Left renal pelvis (tissue), 4 donors: ENCODE measurements around the gene COL8A2. TPM values are rescaled to one million over a fixed set of nuclear protein-coding genes. Genes with fewer than 3 reads are reported as not detected.
"Not testable (repeated sequence)": the region's sequence is repeated elsewhere in the genome, so short reads cannot be mapped to it uniquely, and the experiment has no call there.

Source experiments
- DNase-seq, 4 donors: peaks; one replicate each; pipeline ENCODE4 v3.0.0-alpha.2; 2013; ENCODE audit warnings: low read depth in 4 of 4, low spot score in 3 of 4
- polyA plus RNA-seq, 4 donors: library from polyadenylated mRNA; unstranded; fragments of 120-200 nt; gene quantifications; one replicate each; pipeline ENCODE4 v1.2.1, GENCODE V29; 2013; ENCODE audit not compliant: insufficient read length in 4 of 4

Gene COL8A2
- polyA plus RNA-seq, result 10 to 100 TPM in 1 of 4 donors, 1 to 10 TPM in 3; 1.8 to 44.0 (median 3.3) TPM

DNA sequence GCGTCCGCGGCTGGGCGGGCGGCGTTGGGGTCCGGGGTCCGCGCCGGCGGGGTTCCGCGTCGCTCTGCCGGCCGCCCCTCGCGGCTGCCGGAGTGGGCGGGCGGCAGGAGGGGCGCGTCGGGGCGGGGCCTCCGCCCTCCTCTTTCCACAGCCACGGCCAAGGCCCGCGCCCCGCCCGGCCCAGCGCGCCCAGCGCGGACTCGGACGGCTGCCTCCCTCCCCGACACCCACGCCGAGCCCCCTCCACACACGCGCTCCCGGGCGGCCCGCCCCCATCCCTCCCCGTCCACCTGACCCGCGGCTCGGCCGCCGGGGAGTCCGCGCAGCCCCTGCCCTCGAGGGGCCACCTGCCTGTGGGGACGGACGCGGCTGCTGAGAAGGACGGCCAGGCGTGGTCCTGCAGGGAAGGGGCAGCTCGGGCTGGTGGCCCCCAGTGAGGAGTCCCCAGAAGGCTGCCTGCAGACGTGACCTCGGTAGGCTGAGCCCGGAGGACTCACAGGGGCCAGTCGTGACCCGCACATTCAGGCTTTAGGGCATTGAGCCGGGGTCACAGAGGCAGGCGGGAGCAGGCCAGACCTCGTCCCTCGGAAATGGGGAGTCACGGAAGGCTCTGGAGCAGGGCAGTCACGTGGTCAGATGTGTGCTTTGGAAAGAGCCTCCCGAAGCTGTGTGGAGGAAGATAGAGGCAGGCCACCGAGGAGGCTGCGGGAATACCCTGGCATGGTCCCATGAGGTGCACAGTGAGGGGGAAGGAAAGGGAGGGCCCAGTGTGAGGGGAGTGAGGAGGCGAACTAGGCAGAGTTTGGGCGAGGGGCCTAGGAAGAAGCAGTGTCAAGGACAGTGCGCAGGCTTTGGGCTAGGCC lies at the start of gene COL8A2:
Gene COL8A2, minus strand, starts transcription at position 94 of the 863 bp plus-strand sequence. CDS start 24,980 bp downstream, outside the sequence.
- no peak for DNase-seq

- no peak for DNase-seq
Measured at GRCh38 chr1:36174713-36175112, 49.7 kb upstream of the COL8A2 start.

DNA sequence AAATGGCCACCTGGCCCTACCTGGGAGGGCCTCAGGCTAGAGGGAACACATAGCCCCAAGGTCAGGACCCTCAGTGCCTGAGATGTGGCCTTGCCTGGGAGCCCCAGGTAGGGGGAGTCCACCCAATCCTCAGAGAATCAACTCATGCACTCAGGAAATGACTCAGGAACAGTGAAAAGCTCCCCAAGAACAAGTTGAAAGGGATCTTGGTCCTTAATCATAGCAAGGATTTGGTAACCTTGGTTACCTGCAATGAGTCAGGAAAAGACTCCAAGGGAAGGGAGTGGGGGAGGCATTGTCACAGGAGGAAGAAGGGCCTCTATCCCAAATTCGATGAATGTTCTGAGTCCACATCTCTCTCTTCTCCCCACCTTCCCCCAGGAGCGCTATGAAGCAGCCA lies 48.0 kb upstream of the COL8A2 start:
- DNase-seq, result no peak

DNA sequence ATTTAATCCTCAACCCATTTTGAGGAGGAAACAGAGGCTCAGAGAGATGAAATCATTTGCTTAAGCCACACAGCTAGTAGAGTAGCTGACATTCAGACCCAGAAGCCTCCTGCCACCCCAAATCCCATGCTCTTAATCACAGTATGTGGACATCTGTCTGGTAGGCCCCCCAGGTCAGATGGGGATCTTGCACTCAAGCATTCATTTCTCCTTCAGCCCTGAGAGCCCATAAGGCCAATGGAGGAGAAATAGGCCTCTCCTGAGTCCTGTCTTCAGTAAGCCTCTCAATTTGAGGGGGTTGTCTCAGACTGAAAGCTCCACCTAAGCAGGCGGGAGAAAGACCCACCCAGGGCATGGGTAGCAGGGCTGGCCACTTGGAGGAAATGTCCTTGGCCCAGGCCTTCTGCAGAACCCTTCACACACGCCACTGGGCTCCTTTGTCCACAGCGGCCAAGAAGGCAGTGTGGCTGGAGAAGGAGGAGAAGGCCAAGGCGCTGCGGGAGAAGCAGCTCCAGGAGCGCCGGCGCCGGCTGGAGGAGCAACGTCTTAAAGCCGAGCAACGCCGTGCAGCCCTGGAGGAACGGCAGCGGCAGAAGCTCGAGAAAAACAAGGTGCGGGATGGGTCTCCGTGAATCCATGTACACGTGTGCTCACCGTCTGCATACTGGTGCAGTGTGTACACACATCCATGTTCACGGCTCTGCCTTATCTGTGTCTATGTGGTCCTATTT lies 47.2 kb upstream of the COL8A2 start:
- no peak for DNase-seq

GRCh38 chr1:36170643-36171412 lies 45.8 kb upstream of the COL8A2 start:
- no peak for DNase-seq

DNA sequence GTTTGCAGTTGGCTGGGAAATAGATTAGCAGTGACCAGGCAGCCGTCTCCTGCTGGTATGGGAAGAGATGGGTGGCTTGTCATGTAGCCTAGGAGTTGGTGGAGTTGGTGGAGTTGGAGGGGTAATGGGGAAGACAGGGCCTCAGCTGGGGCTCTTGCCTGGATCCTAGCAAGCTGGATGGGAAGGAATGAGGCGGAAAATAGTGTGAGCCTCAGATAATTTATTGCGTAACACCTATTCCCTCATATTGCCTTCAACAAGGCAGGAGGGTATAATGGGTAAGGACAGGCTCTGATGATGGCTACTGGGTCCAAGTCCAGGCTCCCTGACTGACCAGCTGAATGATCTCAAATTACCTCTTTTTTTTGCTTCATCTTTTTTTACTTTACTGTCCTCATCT lies 43.5 kb upstream of the COL8A2 start:
- DNase-seq, result no peak

DNA sequence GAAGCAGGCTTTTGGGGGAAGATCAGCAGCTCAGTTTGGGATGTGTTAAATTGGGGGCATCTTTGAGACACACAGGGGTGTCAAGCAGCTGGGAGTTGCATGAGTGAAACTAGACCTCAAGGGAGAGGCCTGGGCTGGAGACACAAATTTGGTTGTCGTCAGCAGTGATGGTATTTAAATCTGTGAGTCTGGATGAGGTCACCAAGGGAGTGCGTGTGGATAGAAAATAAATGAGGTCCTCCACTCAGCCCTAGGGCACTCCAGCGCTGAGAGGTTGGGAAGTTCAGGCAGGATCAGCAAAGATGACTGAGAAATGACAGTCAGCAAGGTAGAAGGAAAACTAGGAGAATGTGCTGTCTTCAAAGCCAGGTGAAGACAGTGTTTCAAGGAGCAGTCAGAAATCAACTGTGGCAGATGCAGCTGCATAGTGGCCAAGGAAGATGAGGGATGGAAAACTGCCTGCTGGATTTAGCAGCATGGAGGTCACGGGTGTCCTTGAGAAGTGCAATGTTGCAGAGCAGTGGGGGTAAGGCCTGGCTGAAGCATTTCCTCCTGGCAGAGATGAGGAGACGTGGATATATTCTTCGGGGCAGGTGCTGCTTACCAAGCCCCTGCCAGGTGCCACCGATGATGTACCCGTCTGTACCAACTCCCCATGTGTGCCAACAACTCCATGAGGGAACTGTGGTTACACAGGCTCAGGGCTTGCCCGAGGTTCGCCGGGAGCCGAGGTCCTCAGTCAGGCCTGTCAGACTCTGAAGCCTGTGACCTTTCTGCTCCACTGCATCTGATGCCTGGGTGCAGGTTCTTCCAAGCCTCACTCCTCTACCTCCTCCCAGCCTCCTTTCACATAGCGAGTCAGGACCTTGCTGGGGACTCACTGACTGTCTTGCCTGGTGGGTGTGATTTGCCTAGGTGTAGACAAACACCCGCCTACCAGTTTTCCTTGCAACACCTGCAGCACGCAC lies 42.2 kb upstream of the COL8A2 start:
- DNase-seq, result no peak

- DNase-seq, result no peak
Measured at GRCh38 chr1:36166136-36166535, 41.1 kb upstream of the COL8A2 start.

DNA sequence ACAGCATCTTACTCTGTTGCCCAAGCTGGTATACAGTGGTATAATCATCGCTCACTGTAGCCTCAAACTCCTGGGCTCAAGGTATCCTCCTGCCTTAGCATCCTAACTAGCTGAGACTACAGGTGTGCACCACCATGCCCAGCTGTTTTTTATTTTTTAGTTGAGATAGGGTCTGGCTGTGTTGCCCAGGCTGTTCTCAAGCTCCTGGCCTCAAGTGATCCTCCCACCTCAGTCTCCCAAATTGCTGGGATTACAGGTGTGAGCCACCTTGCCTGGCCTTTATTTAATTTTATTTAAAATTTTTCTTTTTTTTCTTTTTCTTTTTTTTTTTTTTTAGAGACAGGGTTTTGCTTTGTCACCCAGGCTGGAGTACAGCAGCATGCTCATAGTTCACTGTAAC lies 40.1 kb upstream of the COL8A2 start:
- no peak for DNase-seq

DNA sequence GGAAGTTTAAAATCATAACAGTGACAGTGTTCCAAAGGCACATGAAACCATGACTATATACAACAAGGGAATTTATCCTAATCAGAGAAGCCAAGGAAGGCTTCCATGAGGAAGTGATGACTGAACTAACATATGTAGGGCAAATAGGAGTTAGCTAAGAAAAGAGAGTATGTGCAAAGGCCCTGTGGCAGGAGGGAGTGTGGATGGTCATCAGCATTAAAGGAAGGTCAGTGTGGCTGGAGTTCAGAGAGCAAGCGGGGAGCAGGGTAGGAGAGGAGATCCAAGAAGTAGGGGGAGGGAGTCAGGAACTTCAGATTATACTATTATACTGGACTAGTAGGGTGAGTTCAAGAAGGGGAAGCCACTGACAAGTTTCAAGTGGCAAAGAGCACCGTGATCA lies 39.3 kb upstream of the COL8A2 start:
- no peak for DNase-seq

DNA sequence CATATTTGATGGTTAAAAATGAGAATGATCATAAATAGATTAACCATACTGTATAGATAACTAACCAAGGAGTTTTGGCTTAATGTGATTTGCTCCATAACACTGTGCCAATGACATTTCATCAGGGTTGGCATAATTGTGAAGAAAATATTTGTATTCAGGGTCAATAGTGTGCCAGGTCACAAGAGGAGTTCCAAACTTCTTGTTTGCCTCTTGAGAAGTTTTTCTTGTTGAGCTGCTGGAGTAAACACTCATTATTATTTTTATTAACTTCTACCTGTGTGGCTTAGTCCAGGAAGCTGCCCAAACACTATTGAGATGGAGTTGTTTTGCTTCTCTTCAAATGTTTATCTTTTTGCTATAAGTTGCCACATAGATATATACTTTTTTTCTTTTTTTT lies 38.4 kb upstream of the COL8A2 start:
- DNase-seq, result no peak

DNA sequence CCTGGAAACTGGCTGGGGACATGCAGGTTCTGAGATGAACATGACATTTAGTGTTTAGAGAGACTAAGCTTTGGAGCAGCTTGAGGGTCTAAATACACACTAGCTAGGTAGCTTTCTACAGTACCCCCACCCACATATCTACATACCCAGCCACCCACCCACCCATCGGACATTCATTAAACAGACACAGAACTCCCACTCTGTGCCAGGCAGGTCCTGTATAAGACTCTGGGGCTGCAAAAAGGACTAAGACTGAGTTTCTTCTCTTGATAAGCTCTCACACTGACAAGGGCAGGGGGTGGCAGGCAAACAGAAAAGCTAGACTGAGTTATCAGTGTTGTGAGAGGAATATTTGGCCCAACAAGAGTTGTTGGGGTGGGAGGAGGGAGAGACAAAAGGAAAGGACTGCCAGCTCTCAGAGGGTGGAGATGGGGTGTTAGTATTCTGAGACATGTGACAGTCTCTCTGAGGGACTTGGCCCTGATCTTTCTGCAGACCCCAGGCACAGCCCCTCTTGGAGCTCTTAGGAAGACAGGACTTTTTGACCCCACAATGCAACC lies 37.7 kb upstream of the COL8A2 start:
- no peak for DNase-seq

GRCh38 chr1:36161641-36162531 lies 36.9 kb upstream of the COL8A2 start:
- DNase-seq, result no peak

GRCh38 chr1:36160949-36161485 lies 36.0 kb upstream of the COL8A2 start:
- no peak for DNase-seq

DNA sequence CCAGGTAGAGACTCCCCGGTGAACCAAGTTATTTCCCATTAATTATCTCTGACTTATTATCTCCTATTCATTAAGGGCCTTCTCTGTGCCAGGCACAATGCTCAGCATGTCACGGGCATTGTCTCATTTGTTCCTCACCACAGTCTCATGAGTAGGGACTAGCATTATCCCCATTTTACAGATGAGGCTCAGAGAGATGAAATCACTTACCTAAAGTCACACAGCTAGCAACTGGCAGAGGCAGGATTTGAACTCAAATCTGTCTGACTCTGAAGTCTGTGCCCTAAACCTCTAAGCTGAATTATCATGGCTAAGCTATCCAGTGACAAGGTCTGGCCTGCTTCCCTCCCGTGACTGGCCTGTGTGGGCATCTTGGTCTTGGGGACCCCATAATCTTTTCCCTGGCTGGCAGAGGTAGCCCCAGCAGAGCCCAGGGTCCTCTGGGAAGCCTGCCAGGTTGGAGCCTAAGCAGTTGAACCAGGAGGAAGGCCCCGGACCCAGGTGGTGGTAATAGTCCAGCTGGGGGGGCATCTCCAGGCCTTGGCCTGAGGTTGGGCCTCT lies 35.4 kb upstream of the COL8A2 start:
- no peak for DNase-seq

- no peak for DNase-seq
Measured at GRCh38 chr1:36159614-36160387, 34.8 kb upstream of the COL8A2 start.

DNA sequence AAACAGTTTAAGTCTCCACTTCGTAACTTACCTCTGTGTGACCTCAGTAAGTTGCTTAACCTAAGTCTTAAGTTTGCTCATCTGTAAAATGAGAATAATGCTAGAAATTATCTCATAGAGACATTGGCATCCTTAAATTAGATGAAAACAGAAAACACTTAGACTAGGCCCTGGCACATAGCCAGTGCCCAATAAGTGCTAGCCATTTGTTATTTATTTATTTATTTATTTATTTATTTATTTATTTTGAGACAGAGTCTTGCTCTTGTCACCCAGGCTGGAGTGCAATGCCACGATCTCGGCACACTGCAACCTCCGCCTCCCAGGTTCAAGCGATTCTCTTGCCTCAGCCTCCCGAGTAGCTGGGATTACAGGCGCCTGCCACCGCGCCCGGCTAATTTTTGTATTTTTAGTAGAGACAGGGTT lies 33.8 kb upstream of the COL8A2 start:
- not testable (repeated sequence) for DNase-seq
